Fibroblast of lung (primary cell): ENCODE data around the gene HCFC1R1.

Experiments
- EZH2 ChIP-seq: IDR thresholded peaks from 2 replicates; pipeline ENCODE4 v1.5.1; 2012; ENCODE audit warnings: low read length, control low read depth, mild to moderate bottlenecking; ENCODE audit errors: missing control alignments
- TF ChIP-seq, protein P1 (sequence below), 2 donors: IDR thresholded peaks in 1 of 2; conservative IDR thresholded peaks in 1 of 2; 1 replicate in 1 of 2; 2 replicates in 1 of 2; pipeline ENCODE4 v1.5.1; 2011 to 2012; ENCODE audit warnings: low read length in 2 of 2, control low read depth in 1 of 2, inconsistent platforms in 1 of 2, low read depth in 1 of 2, mild to moderate bottlenecking in 1 of 2

DNA sequence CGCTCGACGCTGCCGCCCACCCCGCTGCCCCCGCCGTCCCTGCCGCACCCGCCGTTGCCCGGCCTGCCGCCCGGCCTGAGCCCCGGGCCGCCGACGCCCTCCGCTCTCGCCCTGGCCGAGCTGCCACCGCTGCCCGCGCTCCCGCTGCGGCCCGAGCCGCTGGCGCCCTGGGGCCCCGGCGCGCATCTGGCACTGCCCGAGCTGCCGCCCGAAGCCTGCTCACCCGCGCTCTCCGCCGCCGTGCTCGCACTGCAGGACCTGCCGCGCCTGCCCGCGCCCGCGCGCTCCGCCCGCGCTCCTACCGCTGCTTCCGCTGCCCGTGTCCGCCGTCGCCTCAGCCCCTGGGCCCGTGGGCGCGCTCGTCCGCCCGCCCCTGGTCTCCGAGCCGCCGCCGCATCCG lies 19.4 kb downstream of the HCFC1R1 start:
- TF ChIP-seq, protein P1, sequence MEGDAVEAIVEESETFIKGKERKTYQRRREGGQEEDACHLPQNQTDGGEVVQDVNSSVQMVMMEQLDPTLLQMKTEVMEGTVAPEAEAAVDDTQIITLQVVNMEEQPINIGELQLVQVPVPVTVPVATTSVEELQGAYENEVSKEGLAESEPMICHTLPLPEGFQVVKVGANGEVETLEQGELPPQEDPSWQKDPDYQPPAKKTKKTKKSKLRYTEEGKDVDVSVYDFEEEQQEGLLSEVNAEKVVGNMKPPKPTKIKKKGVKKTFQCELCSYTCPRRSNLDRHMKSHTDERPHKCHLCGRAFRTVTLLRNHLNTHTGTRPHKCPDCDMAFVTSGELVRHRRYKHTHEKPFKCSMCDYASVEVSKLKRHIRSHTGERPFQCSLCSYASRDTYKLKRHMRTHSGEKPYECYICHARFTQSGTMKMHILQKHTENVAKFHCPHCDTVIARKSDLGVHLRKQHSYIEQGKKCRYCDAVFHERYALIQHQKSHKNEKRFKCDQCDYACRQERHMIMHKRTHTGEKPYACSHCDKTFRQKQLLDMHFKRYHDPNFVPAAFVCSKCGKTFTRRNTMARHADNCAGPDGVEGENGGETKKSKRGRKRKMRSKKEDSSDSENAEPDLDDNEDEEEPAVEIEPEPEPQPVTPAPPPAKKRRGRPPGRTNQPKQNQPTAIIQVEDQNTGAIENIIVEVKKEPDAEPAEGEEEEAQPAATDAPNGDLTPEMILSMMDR (conservative IDR thresholded peaks at IDR 0.05 in 1 of 2, IDR thresholded peaks at IDR 0.05 in 1 of 2; ENCODE audit: low read depth in 1 of 2, low read length in 2 of 2) = no peak
- TF ChIP-seq EZH2 = no peak
